Pancreas (tissue), 10 donors: ENCODE results near the gene ELOVL7. TPM values are rescaled to one million over a fixed set of nuclear protein-coding genes. Genes with fewer than 3 reads are reported as not detected.
"Not testable (repeated sequence)": the region's sequence is repeated elsewhere in the genome, so short reads cannot be mapped to it uniquely, and the experiment has no call there.

Experiments
- ATAC-seq, 4 donors: fragments of 200-7000 bp; cut with Tn5 transposase; one replicate each; pipeline versions ENCODE4 v1.8.0 to v1.9.1; 2020; ENCODE audit warnings: mild to moderate bottlenecking in 4 of 4, moderate library complexity in 4 of 4
- DNase-seq, 6 donors: peaks; one replicate each; pipeline ENCODE4 v3.0.0-alpha.2; 2020
- FAIRE-seq: peaks from 2 replicates; lab custom pipeline; 2012; peaks lifted over from hg19 to GRCh38; lab: Jason Lieb, UNC
- H3K27ac ChIP-seq, 4 donors: fragments of 200-600 bp; sonication (generic); 1 replicate in 3 of 4; 2 replicates in 1 of 4; pipeline versions ENCODE4 v1.5.0 to v1.8.0; 2020
- H3K27me3 ChIP-seq, 4 donors: fragments of 200-600 bp; one replicate each; pipeline ENCODE4 v1.8.0; 2021
- H3K36me3 ChIP-seq, 3 donors: fragments of 200-600 bp; sonication (generic) in 1 of 3; one replicate each; pipeline versions ENCODE4 v1.5.0 to v1.8.0; 2020 to 2021
- H3K4me1 ChIP-seq, 3 donors: fragments of 200-600 bp; one replicate each; pipeline ENCODE4 v1.8.0; 2021
- H3K4me3 ChIP-seq, 4 donors: fragments of 200-600 bp; sonication (generic) in 2 of 4; one replicate each; pipeline versions ENCODE4 v1.5.0 to v1.8.0; 2020 to 2021
- H3K9me3 ChIP-seq, 4 donors: fragments of 200-600 bp; one replicate each; pipeline ENCODE4 v1.8.0; 2021
- CTCF ChIP-seq, 4 donors: fragments of 200-600 bp; sonication (generic) in 3 of 4; IDR thresholded peaks; one replicate each; pipeline versions ENCODE4 v1.5.0 to v1.8.0; 2021; ENCODE audit warnings: antibody characterized with exemption in 4 of 4
- WGBS, 2 donors: extraction: QIAGEN DNeasy Blood & Tissue Kit; methylation state at CpG; one replicate each; pipeline ENCODE4 v1.1.7; 2013; 5-methylcytosine and 5-hydroxymethylcytosine counted together
- intact Hi-C, 3 donors: fragments of 100-400 bp; cut with DNase I; formaldehyde crosslinking; loops; one replicate each; pipeline versions ENCODE4 v1.11.1 to v1.14.2; 2022
- polyA plus RNA-seq, 2 donors: library from polyadenylated mRNA; stranded (reverse); fragments of 200-250 nt; gene quantifications; one replicate each; pipeline ENCODE4 v1.2.3, GENCODE V29; 2013
- total RNA-seq, 6 donors: library from RNA; stranded (reverse); fragmentation: NEBNext Ultra II Directional in 4 of 6; extraction: Animal tissue kit (Norgen Biotek cat#: 25700) in 4 of 6; gene quantifications; one replicate each; pipeline versions ENCODE4 v1.2.1 to v1.2.4, GENCODE V29; 2021 to 2023
- donor health status: healthy with polysubstance abuse.
- donor health status: DM: no; HTN: no; CAD: no; lungs with moderate emphysema.
- donor health status: DM: no; HTN: no; CAD: no.
- donor health status: control.
- donor health status: control.
- donor health status: Bipolar disorder and iron deficiency.
- donor health status: DM: yes; HTN: yes; CAD: no.
- donor health status: DM: no; HTN: no; CAD: no.
- donor health status: DM: no; HTN: no; CAD: no.
- donor health status: DM: yes; HTN: yes; CAD: no.

The ELOVL7 gene
- total and polyA plus RNA-seq, 8 donors: 3.4 to 11.1 (median 6.6) TPM

- WGBS, 2 donors: 85 to 92% methylated on average over 9 of the region's 9 CpGs
Measured at GRCh38 chr5:60820593-60821487, 23.2 kb downstream of the ELOVL7 start.

GRCh38 chr5:60816138-60816537, 27.9 kb downstream of the ELOVL7 start:
- H3K4me1 ChIP-seq, H3K4me3 ChIP-seq, H3K27ac ChIP-seq, H3K27me3 ChIP-seq, DNase-seq, H3K36me3 ChIP-seq, FAIRE-seq, ATAC-seq, H3K9me3 ChIP-seq, intact Hi-C loops: not testable (repeated sequence)
- WGBS, 2 donors: 99 to 100% methylated on average over 5 of the region's 5 CpGs

More at GRCh38 chr5:60820593-60821487, 23.2 kb downstream of the ELOVL7 start:
- Histone ChIP-seq H3K27me3 (no peaks in the 10 kb centered on the region), H3K9me3 (no peaks in the 10 kb centered on the region), H3K4me3 (no peak overlapping the region), H3K4me1 (no peaks in the 10 kb centered on the region), H3K36me3 (no peaks in the 10 kb centered on the region), H3K27ac (no peak overlapping the region)
- no peak for FAIRE-seq
- intact Hi-C loops: no loop called here
- no peak for DNase-seq
- ATAC-seq: no peak
- no peak for TF ChIP-seq CTCF (IDR thresholded peaks at IDR 0.05)

- Histone ChIP-seq H3K4me3 (no peak overlapping the region), H3K36me3 (no peaks in the 10 kb centered on the region), H3K4me1 (peaks cover 0 to 17% (median 12%) of the 10 kb centered on the region in 3 donors), H3K27me3 (no peaks in the 10 kb centered on the region), H3K9me3 (no peaks in the 10 kb centered on the region), H3K27ac (no peak overlapping the region)
- FAIRE-seq (no peak), ATAC-seq (no peak), DNase-seq (no peak)
- TF ChIP-seq CTCF (IDR thresholded peaks at IDR 0.05): no peak
- intact Hi-C loops: no loop called here
- 83 to 89% methylated on average over 2 of the region's 2 CpGs for WGBS, 2 donors
Measured at GRCh38 chr5:60814498-60814897, 29.6 kb downstream of the ELOVL7 start.

GRCh38 chr5:60812426-60812825, 31.6 kb downstream of the ELOVL7 start:
- no peak for TF ChIP-seq CTCF (IDR thresholded peaks at IDR 0.05)
- DNase-seq (no peak), FAIRE-seq (no peak), ATAC-seq (no peak)
- H3K9me3 ChIP-seq: no peaks in the 10 kb centered on the region
- intact Hi-C loops: no loop called here
- H3K4me1 ChIP-seq: peaks cover 0 to 17% (median 12%) of the 10 kb centered on the region in 3 donors
- no peak overlapping the region for H3K27ac ChIP-seq
- H3K27me3 ChIP-seq: no peaks in the 10 kb centered on the region
- H3K4me3 ChIP-seq: no peak overlapping the region
- H3K36me3 ChIP-seq: no peaks in the 10 kb centered on the region

GRCh38 chr5:60811105-60811504, 33.0 kb downstream of the ELOVL7 start:
- no peaks in the 10 kb centered on the region for H3K27me3 ChIP-seq
- FAIRE-seq (no peak), DNase-seq (no peak), ATAC-seq (no peak)
- H3K27ac ChIP-seq: no peak overlapping the region
- peaks cover 0 to 17% (median 12%) of the 10 kb centered on the region in 3 donors for H3K4me1 ChIP-seq
- no peaks in the 10 kb centered on the region for H3K36me3 ChIP-seq
- intact Hi-C loops: no loop called here
- H3K4me3 ChIP-seq: no peak overlapping the region
- H3K9me3 ChIP-seq: no peaks in the 10 kb centered on the region
- TF ChIP-seq CTCF (IDR thresholded peaks at IDR 0.05): no peak
